Astrocyte (in vitro differentiated cells and primary cell): ENCODE measurements around the gene STX12. TPM values are rescaled to one million over a fixed set of nuclear protein-coding genes. Genes with fewer than 3 reads are reported as not detected.

Experiments used
- DNase-seq: peaks from one replicate; pipeline ENCODE4 v3.0.0-alpha.2; 2010; ENCODE audit warnings: low read depth
- FAIRE-seq: peaks from 2 replicates; lab custom pipeline; 2011; peaks lifted over from hg19 to GRCh38; lab: Jason Lieb, UNC
- H2AFZ ChIP-seq: 2 replicates; pipeline ENCODE4 v1.6.0; 2012; ENCODE audit warnings: low read depth, low read length, inconsistent platforms
- H3K27ac ChIP-seq: 2 replicates; pipeline ENCODE4 v1.5.1; 2011; ENCODE audit warnings: low read depth, low read length, inconsistent platforms
- H3K27me3 ChIP-seq: 2 replicates; pipeline ENCODE4 v1.6.0; 2011; ENCODE audit warnings: low read length, inconsistent platforms; ENCODE audit not compliant: insufficient read depth
- H3K36me3 ChIP-seq: 2 replicates; pipeline ENCODE4 v1.5.1; 2011; ENCODE audit warnings: low read length, inconsistent platforms; ENCODE audit not compliant: insufficient read depth
- H3K4me1 ChIP-seq: 2 replicates; pipeline ENCODE4 v1.5.1; 2011; ENCODE audit warnings: low read length, inconsistent platforms; ENCODE audit not compliant: insufficient read depth
- H3K4me2 ChIP-seq: 2 replicates; pipeline ENCODE4 v1.6.0; 2012; ENCODE audit warnings: low read length, inconsistent platforms
- H3K4me3 ChIP-seq: 2 replicates; pipeline ENCODE4 v1.5.1; 2011; ENCODE audit warnings: low read depth, mild to moderate bottlenecking, low read length, inconsistent platforms; ENCODE audit not compliant: insufficient read depth
- H3K79me2 ChIP-seq: 2 replicates; pipeline ENCODE4 v1.6.0; 2012; ENCODE audit warnings: mild to moderate bottlenecking, low read length, inconsistent platforms; ENCODE audit not compliant: insufficient read depth
- H3K9ac ChIP-seq: 2 replicates; pipeline ENCODE4 v1.6.0; 2012; ENCODE audit warnings: mild to moderate bottlenecking, low read length, inconsistent platforms
- H3K9me3 ChIP-seq: 2 replicates; pipeline ENCODE4 v1.5.1; 2012; ENCODE audit warnings: low read depth, mild to moderate bottlenecking, low read length, inconsistent platforms; ENCODE audit not compliant: insufficient read depth
- H4K20me1 ChIP-seq: 2 replicates; pipeline ENCODE4 v1.6.0; 2012; ENCODE audit warnings: low read length, inconsistent platforms; ENCODE audit not compliant: insufficient read depth
- H3K27ac Mint-ChIP-seq: one replicate; pipeline ENCODE4 v1.8.0; 2021; ENCODE audit warnings: mild to moderate bottlenecking, mixed read lengths; ENCODE audit not compliant: unreplicated experiment
- H3K27me3 Mint-ChIP-seq: one replicate; pipeline ENCODE4 v1.8.0; 2021; ENCODE audit warnings: low read depth, mixed read lengths; ENCODE audit not compliant: unreplicated experiment
- H3K36me3 Mint-ChIP-seq: one replicate; pipeline ENCODE4 v1.8.0; 2021; ENCODE audit warnings: low read depth, mixed read lengths; ENCODE audit not compliant: unreplicated experiment
- H3K4me1 Mint-ChIP-seq: one replicate; pipeline ENCODE4 v1.8.0; 2021; ENCODE audit warnings: low read depth, mixed read lengths; ENCODE audit not compliant: unreplicated experiment
- H3K4me3 Mint-ChIP-seq: one replicate; pipeline ENCODE4 v1.8.0; 2021; ENCODE audit warnings: mild to moderate bottlenecking, moderate library complexity, mixed read lengths; ENCODE audit not compliant: unreplicated experiment
- H3K9me3 Mint-ChIP-seq: one replicate; pipeline ENCODE4 v1.8.0; 2021; ENCODE audit warnings: mild to moderate bottlenecking, mixed read lengths; ENCODE audit not compliant: unreplicated experiment
- CTCF ChIP-seq: IDR thresholded peaks from 2 replicates; pipeline ENCODE4 v1.5.1; 2011; ENCODE audit warnings: low read depth, mild to moderate bottlenecking, inconsistent platforms, low read length, moderate library complexity; ENCODE audit not compliant: insufficient read depth
- EZH2 ChIP-seq: IDR thresholded peaks from 2 replicates; pipeline ENCODE4 v1.6.1; 2012; ENCODE audit warnings: mild to moderate bottlenecking, low read length, inconsistent platforms; ENCODE audit not compliant: insufficient read depth
- total RNA-seq: library from RNA; stranded (reverse); gene quantifications from 2 replicates; pipeline ENCODE4 v1.2.1, GENCODE V29; 2021

STX12 gene
- total RNA-seq, 1 donor from 2014 or later: 62.1 TPM

- peak overlapping the region; percentile 44 for H3K9ac ChIP-seq
- no peaks in the 10 kb centered on the region for H3K36me3 ChIP-seq
- H3K27ac ChIP-seq: peak overlapping the region; percentile 47
- FAIRE-seq (peak; percentile 60), DNase-seq (peak; percentile 92)
- peak overlapping the region; percentile 50 for H3K4me2 ChIP-seq
- Mint-ChIP-seq H3K36me3 (no peaks in the 10 kb centered on the region), H3K9me3 (no peaks in the 10 kb centered on the region), H3K27ac (peak overlapping the region; percentile 34), H3K4me3 (no peak overlapping the region), H3K4me1 (peaks cover 9% of the 10 kb centered on the region), H3K27me3 (peaks cover 6% of the 10 kb centered on the region)
- peaks cover 12% of the 10 kb centered on the region for H3K4me1 ChIP-seq
- no peak overlapping the region for H3K4me3 ChIP-seq
- H4K20me1 ChIP-seq: no peaks in the 10 kb centered on the region
- no peaks in the 10 kb centered on the region for H3K9me3 ChIP-seq
- H3K27me3 ChIP-seq: no peaks in the 10 kb centered on the region
- peak overlapping the region; percentile 14 for H2AFZ ChIP-seq
- TF ChIP-seq EZH2 (no peak), CTCF (no peak)
- no peaks in the 10 kb centered on the region for H3K79me2 ChIP-seq
Measured at GRCh38 chr1:27862671-27863537, 89.9 kb downstream of the STX12 start.

- Mint-ChIP-seq H3K27me3 (peaks cover 6% of the 10 kb centered on the region), H3K36me3 (no peaks in the 10 kb centered on the region), H3K9me3 (no peaks in the 10 kb centered on the region), H3K27ac (peak overlapping the region; percentile 26), H3K4me1 (peaks cover 9% of the 10 kb centered on the region), H3K4me3 (no peak overlapping the region)
- H3K27me3 ChIP-seq: no peaks in the 10 kb centered on the region
- H3K4me3 ChIP-seq: no peak overlapping the region
- H3K27ac ChIP-seq: peak overlapping the region; percentile 47
- DNase-seq (no peak), FAIRE-seq (no peak)
- H2AFZ ChIP-seq: no peak overlapping the region
- peaks cover 12% of the 10 kb centered on the region for H3K4me1 ChIP-seq
- peak overlapping the region; percentile 50 for H3K4me2 ChIP-seq
- no peaks in the 10 kb centered on the region for H3K36me3 ChIP-seq
- no peaks in the 10 kb centered on the region for H4K20me1 ChIP-seq
- H3K79me2 ChIP-seq: no peaks in the 10 kb centered on the region
- H3K9me3 ChIP-seq: no peaks in the 10 kb centered on the region
- no peak for TF ChIP-seq EZH2
- no peak for TF ChIP-seq CTCF
- peak overlapping the region; percentile 44 for H3K9ac ChIP-seq
Measured at GRCh38 chr1:27863538-27863915, 90.5 kb downstream of the STX12 start.
